Naive B cell (primary cell): Measurements from ENCODE around the gene TRABD. TPM values are rescaled to one million over a fixed set of nuclear protein-coding genes. Genes with fewer than 3 reads are reported as not detected.
"Not testable (repeated sequence)": the region's sequence is repeated elsewhere in the genome, so short reads cannot be mapped to it uniquely, and the experiment has no call there.

Source experiments
- ATAC-seq, 2 donors: fragments of 150-1000 bp; cut with Tn5 transposase; 2 replicates each; pipeline ENCODE4 v1.10.0; 2021; ENCODE audit warnings: low read depth in 2 of 2, mild to moderate bottlenecking in 2 of 2, moderate library complexity in 2 of 2
- DNase-seq: peaks from one replicate; pipeline ENCODE4 v3.0.0; 2022
- H3K27ac Mint-ChIP-seq, 6 donors: one replicate each; pipeline ENCODE4 v1.8.0; 2020 to 2022; ENCODE audit warnings: mild to moderate bottlenecking in 6 of 6, mixed read lengths in 6 of 6, moderate library complexity in 5 of 6, inconsistent platforms in 2 of 6
- H3K27me3 Mint-ChIP-seq, 3 donors: one replicate each; pipeline ENCODE4 v1.8.0; 2021 to 2022; ENCODE audit warnings: mixed read lengths in 3 of 3, mild to moderate bottlenecking in 1 of 3
- H3K36me3 Mint-ChIP-seq, 2 donors: one replicate each; pipeline ENCODE4 v1.8.0; 2020 to 2022; ENCODE audit warnings: mixed read lengths in 2 of 2, inconsistent platforms in 1 of 2, mild to moderate bottlenecking in 1 of 2
- H3K4me1 Mint-ChIP-seq, 3 donors: one replicate each; pipeline ENCODE4 v1.8.0; 2020 to 2022; ENCODE audit warnings: mixed read lengths in 3 of 3, inconsistent platforms in 1 of 3, mild to moderate bottlenecking in 1 of 3, moderate library complexity in 1 of 3
- H3K4me3 Mint-ChIP-seq, 8 donors: one replicate each; pipeline ENCODE4 v1.8.0; 2020 to 2022; ENCODE audit warnings: mild to moderate bottlenecking in 8 of 8, mixed read lengths in 8 of 8, moderate library complexity in 8 of 8, inconsistent platforms in 2 of 8
- H3K9me3 Mint-ChIP-seq, 7 donors: one replicate each; pipeline ENCODE4 v1.8.0; 2020 to 2022; ENCODE audit warnings: mixed read lengths in 7 of 7, mild to moderate bottlenecking in 5 of 7, inconsistent platforms in 2 of 7, moderate library complexity in 1 of 7
- polyA plus RNA-seq, 6 donors: library from polyadenylated mRNA; unstranded; fragments of 300-500 nt; fragmentation: Illumina TruSeq; gene quantifications; one replicate each; pipeline ENCODE4 v1.2.3, GENCODE V29; 2021; ENCODE audit warnings: low read depth in 6 of 6

TRABD gene
- polyA plus RNA-seq, 6 donors from 2014 or later: 9.4 to 22.6 (median 15.1) TPM

DNA sequence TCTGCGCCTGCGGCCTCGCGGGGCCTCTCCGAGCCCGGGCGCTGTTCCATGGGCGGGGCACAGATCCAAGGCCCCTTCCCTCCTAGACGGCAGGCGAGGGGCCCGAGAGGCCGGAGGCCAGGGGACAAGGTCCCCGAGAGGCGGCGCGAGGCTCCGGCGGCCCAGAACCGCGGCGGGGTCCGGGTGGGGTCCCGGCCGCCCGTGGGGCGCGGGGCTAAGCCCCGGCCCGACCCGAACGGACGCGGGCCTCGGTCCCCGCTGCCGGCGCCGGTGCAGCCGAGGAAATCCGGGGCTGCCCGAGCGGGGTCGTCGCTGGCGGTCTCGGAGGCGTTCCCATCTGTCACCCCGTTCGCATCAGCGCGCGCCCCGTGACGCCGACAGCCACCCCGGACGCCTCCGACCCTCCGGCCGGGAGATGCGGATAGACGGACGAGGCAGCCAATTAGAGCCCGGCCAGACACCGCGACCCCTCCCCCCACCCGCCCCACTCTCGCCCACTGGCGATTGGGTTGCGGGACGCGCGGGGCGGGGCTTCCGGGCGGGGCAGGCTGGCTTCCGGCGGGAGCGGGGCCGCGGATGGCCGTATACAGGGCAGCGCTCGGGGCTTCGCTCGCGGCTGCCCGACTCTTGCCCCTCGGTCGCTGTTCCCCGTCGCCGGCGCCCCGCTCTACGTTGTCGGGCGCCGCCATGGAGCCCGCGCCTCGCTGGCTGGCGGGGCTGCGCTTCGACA, 14.9 kb downstream of the TRABD start, which contains the start of gene SELENOO:
Gene SELENOO, plus strand, starts transcription at position 551 of the 730 bp plus-strand sequence. Its CDS starts 26 bp downstream, at position 577.
- peaks cover 5 to 8% of the 10 kb centered on the region in 2 donors for H3K36me3 Mint-ChIP-seq
- no peaks in the 10 kb centered on the region for H3K9me3 Mint-ChIP-seq
- peak within 1 kb of the TSS; percentile 79 to 93 (median 89) for H3K4me3 Mint-ChIP-seq
- ATAC-seq (peak; percentile 89 to 90), DNase-seq (peak; percentile 94)
- peak within 1 kb of the TSS; percentile 33 to 98 (median 89) for H3K27ac Mint-ChIP-seq
- peaks cover 12 to 30% (median 28%) of the 10 kb centered on the region in 3 donors for H3K4me1 Mint-ChIP-seq
- no peaks in the 10 kb centered on the region for H3K27me3 Mint-ChIP-seq

DNA sequence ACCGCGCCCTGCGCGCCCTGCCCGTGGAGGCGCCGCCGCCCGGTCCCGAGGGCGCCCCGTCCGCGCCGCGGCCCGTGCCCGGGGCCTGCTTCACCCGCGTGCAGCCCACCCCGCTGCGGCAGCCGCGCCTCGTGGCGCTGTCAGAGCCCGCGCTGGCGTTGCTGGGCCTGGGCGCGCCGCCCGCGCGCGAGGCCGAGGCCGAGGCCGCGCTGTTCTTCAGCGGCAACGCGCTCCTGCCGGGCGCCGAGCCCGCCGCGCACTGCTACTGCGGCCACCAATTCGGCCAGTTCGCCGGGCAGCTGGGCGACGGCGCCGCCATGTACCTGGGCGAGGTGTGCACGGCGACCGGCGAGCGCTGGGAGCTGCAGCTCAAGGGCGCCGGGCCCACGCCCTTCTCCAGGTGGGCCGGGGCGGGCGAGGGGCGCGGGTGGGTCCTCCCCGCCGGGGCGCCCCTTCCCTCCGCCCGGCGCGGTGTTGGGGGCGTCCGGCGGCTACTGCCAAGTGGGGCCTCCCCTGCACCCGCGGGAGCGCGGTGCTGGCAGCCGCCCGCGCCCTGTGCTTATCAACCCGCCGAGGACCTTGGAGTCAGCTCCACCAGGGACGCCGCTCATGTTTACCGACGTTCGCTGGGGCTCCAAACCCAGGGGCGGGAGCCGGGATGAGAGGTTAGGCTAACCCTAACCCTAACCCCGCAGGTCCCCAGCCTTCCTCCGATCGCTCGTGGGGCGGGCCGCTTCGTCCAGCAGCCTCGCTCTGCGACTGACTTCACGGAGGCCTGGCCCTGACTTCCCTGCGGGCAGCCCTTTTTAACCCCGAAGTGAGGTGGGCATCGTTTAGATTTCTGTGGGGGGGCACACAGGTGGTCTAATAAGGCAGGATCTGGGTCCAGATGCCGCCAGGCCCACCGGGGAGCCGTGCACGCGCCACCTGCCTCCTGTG, 15.7 kb downstream of the TRABD start:
- peak; percentile 15 to 30 for ATAC-seq
- peak overlapping the region; percentile 86 to 97 (median 88) for H3K27ac Mint-ChIP-seq
- peaks cover 5 to 8% of the 10 kb centered on the region in 2 donors for H3K36me3 Mint-ChIP-seq
- H3K4me3 Mint-ChIP-seq: peak overlapping the region; percentile 79 to 93 (median 89)
- peak; percentile 51 for DNase-seq
- no peaks in the 10 kb centered on the region for H3K27me3 Mint-ChIP-seq
- no peaks in the 10 kb centered on the region for H3K9me3 Mint-ChIP-seq
- H3K4me1 Mint-ChIP-seq: peaks cover 12 to 27% (median 26%) of the 10 kb centered on the region in 3 donors

DNA sequence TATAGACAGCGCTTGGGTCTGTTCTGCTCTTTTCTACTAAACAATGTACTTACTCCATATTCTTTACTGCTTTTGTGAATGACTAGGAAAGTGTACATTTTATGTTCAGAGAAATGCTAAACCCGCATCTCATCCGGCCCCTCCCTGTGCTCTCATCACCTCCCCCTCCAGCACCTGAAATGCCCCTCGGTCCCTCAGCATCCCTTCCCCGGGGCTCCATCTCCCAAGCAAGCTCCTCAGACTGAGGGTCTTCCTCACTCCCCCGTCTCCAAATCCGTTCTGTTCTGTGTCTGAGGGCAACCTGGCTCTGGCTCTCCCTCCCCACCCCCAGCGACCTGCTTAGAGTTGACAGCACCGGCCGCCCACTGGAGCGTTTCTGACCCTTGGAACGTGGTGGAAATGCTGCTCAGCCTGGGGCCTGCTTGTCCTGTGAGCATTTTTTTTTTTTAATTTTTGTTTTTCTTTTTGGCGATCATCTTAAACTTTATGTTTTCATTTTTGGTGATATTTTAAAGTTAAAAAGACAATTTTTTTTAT, 16.5 kb downstream of the TRABD start:
- Mint-ChIP-seq H3K4me1 (peaks cover 12 to 27% (median 26%) of the 10 kb centered on the region in 3 donors), H3K27me3 (no peaks in the 10 kb centered on the region), H3K36me3 (peaks cover 5 to 8% of the 10 kb centered on the region in 2 donors), H3K9me3 (no peaks in the 10 kb centered on the region), H3K27ac (peak overlapping the region; percentile 86 to 97 (median 88)), H3K4me3 (peak overlapping the region; percentile 79 to 93 (median 89))
- DNase-seq: no peak
- ATAC-seq: no peak

DNA sequence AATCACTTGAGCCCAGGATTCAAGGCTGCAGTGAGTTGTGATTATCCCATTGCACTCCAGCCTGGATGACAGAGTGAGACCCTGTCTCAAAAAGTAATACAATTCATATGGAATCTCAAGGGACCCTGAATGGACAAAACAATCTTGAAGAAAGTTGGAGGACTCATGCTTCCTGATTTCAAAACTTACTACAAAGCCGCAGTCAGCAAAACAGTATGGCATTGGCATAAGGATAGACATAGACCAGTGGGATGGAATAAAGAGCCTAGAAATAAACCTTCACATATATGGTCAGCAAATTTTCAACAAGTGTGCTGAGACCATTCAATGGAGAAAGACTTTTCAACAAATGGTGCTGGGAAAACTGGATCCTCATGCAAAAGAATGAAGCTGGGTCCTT, 17.6 kb downstream of the TRABD start:
- H3K36me3 Mint-ChIP-seq: peaks cover 5 to 8% of the 10 kb centered on the region in 2 donors
- H3K27ac Mint-ChIP-seq: no peak overlapping the region
- ATAC-seq (no peak), DNase-seq (no peak)
- H3K4me1 Mint-ChIP-seq: peaks cover 20 to 35% (median 34%) of the 10 kb centered on the region in 3 donors
- no peaks in the 10 kb centered on the region for H3K27me3 Mint-ChIP-seq
- H3K4me3 Mint-ChIP-seq: peak overlapping the region in 2 of 8 donors; percentile 53 to 56
- H3K9me3 Mint-ChIP-seq: no peaks in the 10 kb centered on the region

DNA sequence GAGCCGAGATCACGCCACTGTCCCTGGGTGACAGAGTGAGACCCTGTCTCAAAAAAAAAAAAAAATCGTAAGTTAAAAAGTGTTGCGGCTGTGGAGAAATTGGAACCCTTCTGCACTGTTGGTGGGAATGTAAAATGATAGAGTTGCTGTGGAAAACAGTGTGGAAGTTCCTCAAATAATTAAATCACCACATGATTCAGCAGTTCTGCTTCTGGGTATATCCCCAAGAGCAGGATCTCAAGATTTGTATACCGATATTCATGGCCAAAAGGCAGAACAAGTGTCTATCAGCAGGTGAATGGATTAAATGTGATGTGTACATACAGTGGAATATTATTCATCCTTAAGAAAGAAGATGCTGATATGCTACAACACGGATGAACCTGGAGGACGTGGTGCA, 18.9 kb downstream of the TRABD start:
- Mint-ChIP-seq H3K27me3 (no peaks in the 10 kb centered on the region), H3K4me1 (peaks cover 20 to 33% (median 32%) of the 10 kb centered on the region in 3 donors), H3K4me3 (peak overlapping the region in 2 of 8 donors; percentile 44 to 51), H3K36me3 (peaks cover 5 to 9% of the 10 kb centered on the region in 2 donors), H3K9me3 (no peaks in the 10 kb centered on the region), H3K27ac (peak overlapping the region in 2 of 6 donors; percentile 32 to 84)
- DNase-seq: no peak
- no peak for ATAC-seq

DNA sequence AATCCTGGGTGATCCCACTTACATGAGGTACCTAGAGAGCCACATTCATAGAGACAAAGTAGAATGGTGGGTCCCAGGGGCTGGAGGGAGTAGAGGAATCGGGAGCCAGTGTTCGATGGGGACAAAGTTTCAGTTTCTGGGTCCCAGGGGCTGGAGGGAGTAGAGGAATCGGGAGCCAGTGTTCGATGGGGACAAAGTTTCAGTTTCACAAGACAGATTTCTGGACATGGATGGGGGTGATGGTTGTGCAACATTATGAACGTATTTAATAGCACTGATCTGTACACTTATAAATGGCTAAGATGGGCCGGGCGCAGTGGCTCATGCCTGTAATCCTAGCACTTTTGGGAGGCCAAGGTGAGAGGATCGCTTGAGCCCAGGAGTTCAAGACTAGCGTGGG, 19.3 kb downstream of the TRABD start:
- H3K4me3 Mint-ChIP-seq: peak overlapping the region in 3 of 8 donors; percentile 51 to 74 (median 54)
- H3K9me3 Mint-ChIP-seq, H3K27me3 Mint-ChIP-seq, ATAC-seq, DNase-seq: not testable (repeated sequence)
- H3K36me3 Mint-ChIP-seq: peaks cover 9 to 13% of the 10 kb centered on the region in 2 donors
- H3K4me1 Mint-ChIP-seq: peaks cover 24 to 35% (median 33%) of the 10 kb centered on the region in 3 donors
- peak overlapping the region in 3 of 6 donors; percentile 29 to 84 (median 57) for H3K27ac Mint-ChIP-seq

DNA sequence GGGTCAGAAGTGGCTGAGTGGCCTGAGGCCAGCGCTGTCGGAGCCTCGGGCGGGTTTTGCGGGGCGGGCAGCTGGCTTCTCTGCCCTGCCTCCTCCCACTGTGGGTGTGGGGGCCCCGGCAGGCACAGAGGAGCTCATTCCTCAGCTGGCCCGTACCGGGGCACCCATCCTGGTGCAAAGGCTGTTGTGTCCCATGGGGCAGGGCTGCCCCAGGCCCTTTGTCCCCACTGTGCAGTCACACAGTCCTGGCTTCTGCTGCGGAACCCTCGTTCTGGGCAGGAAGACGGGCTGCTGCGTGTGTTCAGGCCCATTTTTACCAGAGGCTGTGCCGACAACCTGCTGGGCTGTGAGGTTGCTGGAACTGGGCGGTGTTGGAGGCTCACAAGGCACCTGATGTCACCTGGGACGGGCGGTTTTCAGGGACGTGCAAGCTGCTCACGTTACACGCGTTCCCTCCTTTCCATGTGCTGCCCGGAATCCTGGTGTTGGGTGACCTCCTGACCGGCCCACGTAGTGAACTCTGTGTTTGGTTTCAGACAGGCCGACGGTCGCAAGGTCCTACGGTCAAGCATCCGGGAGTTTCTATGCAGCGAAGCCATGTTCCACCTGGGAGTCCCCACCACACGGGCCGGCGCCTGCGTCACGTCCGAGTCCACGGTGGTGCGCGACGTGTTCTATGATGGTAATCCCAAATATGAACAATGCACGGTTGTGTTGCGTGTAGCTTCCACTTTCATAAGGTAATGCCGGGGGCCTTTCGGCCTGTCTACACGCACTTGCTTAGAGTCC, 20.3 kb downstream of the TRABD start:
- Mint-ChIP-seq H3K9me3 (no peaks in the 10 kb centered on the region), H3K27ac (peak overlapping the region in 2 of 6 donors; percentile 59 to 84), H3K4me3 (peak overlapping the region in 1 of 8 donors; percentile 18), H3K4me1 (peaks cover 25 to 35% (median 35%) of the 10 kb centered on the region in 3 donors), H3K36me3 (peaks cover 10 to 15% of the 10 kb centered on the region in 2 donors), H3K27me3 (no peaks in the 10 kb centered on the region)
- ATAC-seq (no peak), DNase-seq (no peak)

DNA sequence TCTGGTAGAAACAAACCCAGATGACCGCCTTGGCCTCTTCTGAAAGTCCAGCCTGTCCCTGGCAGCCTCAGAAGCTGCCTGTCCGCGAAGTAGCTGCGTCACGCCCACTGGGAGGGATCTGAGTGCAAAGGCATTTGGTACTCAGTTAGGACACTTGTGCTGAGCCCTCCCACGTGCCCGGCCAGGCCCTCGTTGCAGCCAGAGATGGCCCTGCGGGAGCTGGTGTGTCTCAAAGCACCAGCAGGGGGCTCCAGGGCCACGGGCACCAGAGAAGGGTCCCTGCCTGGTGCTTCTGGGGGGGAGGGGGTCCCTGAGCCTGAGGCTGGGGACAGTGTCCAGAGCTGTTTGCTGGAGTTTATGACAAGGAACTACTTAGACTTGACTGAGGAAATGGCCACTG, 20.9 kb downstream of the TRABD start:
- Mint-ChIP-seq H3K4me1 (peaks cover 25 to 35% (median 35%) of the 10 kb centered on the region in 3 donors), H3K4me3 (peak overlapping the region in 1 of 8 donors; percentile 18), H3K27me3 (no peaks in the 10 kb centered on the region), H3K27ac (peak overlapping the region in 4 of 6 donors; percentile 13 to 82 (median 69)), H3K36me3 (peaks cover 10 to 15% of the 10 kb centered on the region in 2 donors), H3K9me3 (no peaks in the 10 kb centered on the region)
- DNase-seq (no peak), ATAC-seq (peak in 1 of 2 donors; percentile 13)

DNA sequence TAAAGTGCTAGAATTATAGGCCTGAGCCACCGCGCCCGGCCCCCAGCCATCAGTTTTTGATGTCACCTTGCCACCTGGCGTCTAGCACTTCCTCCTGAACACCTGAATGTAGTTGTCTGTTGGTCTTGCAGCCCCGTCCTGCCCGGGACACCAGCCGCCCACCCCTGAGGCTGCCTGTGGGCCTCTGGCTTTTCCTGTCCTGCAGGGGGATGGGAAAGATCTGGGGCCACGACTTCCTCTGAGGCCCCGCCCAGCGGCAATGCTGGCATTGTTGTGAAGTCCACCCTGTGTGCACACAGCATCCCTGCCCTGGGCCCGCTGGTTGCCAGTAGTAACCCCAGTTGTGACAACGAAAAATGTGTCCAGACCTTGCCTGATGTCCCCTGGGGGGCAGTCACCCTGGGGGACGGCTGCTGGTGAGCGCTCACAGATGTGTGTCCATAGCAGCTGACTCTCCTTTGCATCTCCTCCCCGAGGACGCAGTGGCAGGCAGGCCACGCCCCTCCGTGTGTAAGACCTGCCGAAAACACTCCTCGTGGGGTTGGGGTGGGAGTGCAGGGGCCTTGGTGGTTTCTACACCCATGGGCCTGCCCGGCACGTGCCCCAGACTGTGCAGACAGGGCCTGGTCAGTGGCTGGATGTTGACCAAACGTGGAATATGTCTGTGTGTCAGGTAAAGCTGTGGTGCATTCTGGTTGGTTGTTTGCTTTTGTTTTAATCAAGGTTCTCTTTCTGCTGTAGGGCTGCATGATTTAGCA, 21.8 kb downstream of the TRABD start:
- DNase-seq (peak; percentile 59), ATAC-seq (peak; percentile 46 to 59)
- H3K9me3 Mint-ChIP-seq: no peaks in the 10 kb centered on the region
- H3K36me3 Mint-ChIP-seq: peaks cover 10 to 17% of the 10 kb centered on the region in 2 donors
- peak overlapping the region in 4 of 8 donors; percentile 12 to 27 (median 24) for H3K4me3 Mint-ChIP-seq
- H3K27me3 Mint-ChIP-seq: no peaks in the 10 kb centered on the region
- peak overlapping the region; percentile 44 to 91 (median 82) for H3K27ac Mint-ChIP-seq
- peaks cover 22 to 27% (median 26%) of the 10 kb centered on the region in 3 donors for H3K4me1 Mint-ChIP-seq

DNA sequence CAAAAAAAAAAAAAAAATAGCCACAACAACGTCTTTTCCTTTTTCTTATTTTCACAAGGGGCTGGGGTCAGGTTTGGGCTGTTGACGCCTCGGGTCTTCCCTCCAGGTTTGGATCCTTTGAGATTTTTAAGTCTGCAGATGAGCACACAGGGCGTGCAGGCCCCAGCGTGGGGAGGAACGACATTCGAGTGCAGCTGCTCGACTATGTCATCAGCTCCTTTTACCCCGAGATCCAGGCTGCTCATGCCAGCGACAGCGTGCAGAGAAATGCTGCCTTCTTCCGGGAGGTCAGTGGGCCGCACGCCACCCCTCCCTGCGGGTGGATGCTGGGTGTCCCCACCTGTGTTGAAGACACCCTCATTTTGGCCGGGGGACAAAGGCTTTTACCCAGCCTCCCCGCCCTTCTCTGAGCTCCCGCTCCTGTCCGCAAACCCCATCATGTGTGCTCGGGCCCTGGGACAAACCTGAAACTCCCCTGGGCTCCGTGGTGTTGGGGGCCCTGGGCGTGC, 22.8 kb downstream of the TRABD start:
- Mint-ChIP-seq H3K36me3 (peaks cover 10 to 26% of the 10 kb centered on the region in 2 donors), H3K27ac (peak overlapping the region in 4 of 6 donors; percentile 76 to 85 (median 82)), H3K4me3 (no peak overlapping the region), H3K27me3 (no peaks in the 10 kb centered on the region), H3K9me3 (no peaks in the 10 kb centered on the region), H3K4me1 (peaks cover 26 to 33% (median 31%) of the 10 kb centered on the region in 3 donors)
- DNase-seq (no peak), ATAC-seq (no peak)

DNA sequence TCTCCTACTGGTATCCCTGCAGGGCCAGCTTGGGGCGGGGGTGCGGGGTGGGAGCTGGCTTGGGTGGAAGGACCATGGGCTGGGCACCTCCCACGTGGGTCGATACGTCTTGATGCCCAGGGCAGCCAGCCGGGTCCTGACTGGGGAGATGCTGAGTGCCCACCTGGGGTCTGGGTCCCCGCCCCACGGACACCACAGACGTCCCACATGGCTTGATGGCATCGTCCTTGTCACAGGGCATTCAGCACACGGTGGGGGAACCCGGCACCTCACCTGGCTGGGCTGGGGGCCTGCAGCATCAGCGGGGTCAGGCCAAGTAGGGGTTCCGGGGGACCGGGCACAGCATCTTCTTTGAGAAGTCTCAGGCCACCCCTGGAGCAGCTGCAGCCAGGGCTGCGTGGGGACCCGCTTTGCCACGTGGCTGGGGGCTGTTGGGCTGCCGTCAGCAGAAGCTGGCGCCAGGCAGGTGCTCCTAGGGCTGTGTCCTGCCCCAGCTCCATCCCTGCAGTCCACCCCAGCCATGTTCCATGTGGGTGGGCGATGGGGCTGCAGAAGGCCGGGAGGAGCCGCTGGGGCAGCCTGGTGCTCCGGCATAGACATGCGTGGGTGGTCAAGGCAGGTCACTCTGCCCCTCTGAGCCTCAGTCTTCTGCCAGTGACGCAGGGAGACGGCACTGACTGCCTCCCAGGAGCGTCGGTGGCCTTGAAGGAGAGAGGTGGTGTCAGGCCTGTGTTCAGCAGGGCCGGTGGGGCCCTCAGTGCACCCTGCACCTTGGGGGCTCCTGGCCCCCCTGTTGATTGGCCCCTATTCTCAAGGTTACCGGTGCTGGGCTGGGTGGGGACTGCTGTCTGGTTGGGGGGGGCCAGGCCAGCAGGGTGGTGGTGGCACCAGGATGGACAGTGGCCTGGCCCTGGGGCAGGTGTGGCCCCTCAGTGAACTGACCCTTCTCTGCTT, 23.5 kb downstream of the TRABD start:
- Mint-ChIP-seq H3K36me3 (peaks cover 10 to 29% of the 10 kb centered on the region in 2 donors), H3K27ac (peak overlapping the region; percentile 23 to 90 (median 78)), H3K4me3 (peak overlapping the region in 1 of 8 donors; percentile 6), H3K27me3 (no peaks in the 10 kb centered on the region), H3K4me1 (peaks cover 26 to 33% (median 33%) of the 10 kb centered on the region in 3 donors), H3K9me3 (no peaks in the 10 kb centered on the region)
- DNase-seq (no peak), ATAC-seq (peak; percentile 4 to 17)
